Gastroesophageal sphincter (tissue), 4 donors: ENCODE measurements around the gene MAP4K4. TPM values are rescaled to one million over a fixed set of nuclear protein-coding genes. Genes with fewer than 3 reads are reported as not detected.

Experiments used
- ATAC-seq: fragments of 150-250 bp; one replicate; pipeline ENCODE4 v1.9.1; 2016; ENCODE audit warnings: mild to moderate bottlenecking, moderate library complexity
- H3K27ac ChIP-seq, 4 donors: fragments of 200-600 bp; sonication (generic) in 3 of 4; 1 replicate in 3 of 4; 2 replicates in 1 of 4; pipeline ENCODE4 v1.5.1; 2016 to 2019
- H3K27me3 ChIP-seq: fragments of 200-600 bp; sonication (generic); one replicate; pipeline ENCODE4 v1.5.1; 2019
- H3K36me3 ChIP-seq, 2 donors: fragments of 200-600 bp; sonication (generic); one replicate each; pipeline ENCODE4 v1.5.1; 2019; ENCODE audit warnings: control low read depth in 1 of 2
- H3K4me1 ChIP-seq, 3 donors: fragments of 200-600 bp; sonication (generic); 1 replicate in 2 of 3; 2 replicates in 1 of 3; pipeline ENCODE4 v1.5.1; 2016 to 2019; ENCODE audit warnings: control low read depth in 2 of 3
- H3K4me3 ChIP-seq, 2 donors: fragments of 200-600 bp; sonication (generic); one replicate each; pipeline ENCODE4 v1.5.1; 2019; ENCODE audit warnings: mild to moderate bottlenecking in 1 of 2, moderate library complexity in 1 of 2
- H3K9me3 ChIP-seq, 3 donors: fragments of 200-600 bp; sonication (generic); one replicate each; pipeline ENCODE4 v1.5.1; 2017 to 2019; ENCODE audit warnings: control low read depth in 2 of 3
- EP300 ChIP-seq: sonication (generic); formaldehyde crosslinking; IDR thresholded peaks from one replicate; pipeline ENCODE4 v1.6.1; 2017; ENCODE audit warnings: antibody characterized with exemption, mild to moderate bottlenecking
- POLR2A ChIP-seq, 2 donors: fragments of 450-650 bp; IDR thresholded peaks; one replicate each; pipeline ENCODE4 v1.6.1; 2017; ENCODE audit warnings: antibody characterized with exemption in 2 of 2, mild to moderate bottlenecking in 2 of 2, moderate library complexity in 1 of 2
- POLR2AphosphoS5 ChIP-seq: sonication (generic); formaldehyde crosslinking; IDR thresholded peaks from one replicate; pipeline ENCODE4 v1.6.1; 2017; ENCODE audit warnings: antibody characterized with exemption
- WGBS, 2 donors: methylation state at CpG; one replicate each; pipeline ENCODE4 v1.1.5; 2018; ENCODE audit warnings: low coverage in 1 of 2; 5-methylcytosine and 5-hydroxymethylcytosine counted together
- total RNA-seq, 4 donors: library from RNA; depleted of rRNA; stranded (reverse); fragments of >200 nt; gene quantifications; one replicate each; pipeline ENCODE4 v1.1.0, GENCODE V29; 2016
- TF ChIP-seq, protein P1 (sequence below), 4 experiments: fragments of 200-600 bp in 2 of 4; fragments of 450-650 bp in 2 of 4; sonication (generic) in 1 of 4; IDR thresholded peaks; one replicate each; pipeline ENCODE4 v1.5.1; 2017 to 2019; ENCODE audit warnings: antibody characterized with exemption in 4 of 4, mild to moderate bottlenecking in 2 of 4, moderate library complexity in 2 of 4

Gene MAP4K4
- total RNA-seq, 4 donors from 2014 or later, result 35.8 to 59.5 (median 48.9) TPM

DNA sequence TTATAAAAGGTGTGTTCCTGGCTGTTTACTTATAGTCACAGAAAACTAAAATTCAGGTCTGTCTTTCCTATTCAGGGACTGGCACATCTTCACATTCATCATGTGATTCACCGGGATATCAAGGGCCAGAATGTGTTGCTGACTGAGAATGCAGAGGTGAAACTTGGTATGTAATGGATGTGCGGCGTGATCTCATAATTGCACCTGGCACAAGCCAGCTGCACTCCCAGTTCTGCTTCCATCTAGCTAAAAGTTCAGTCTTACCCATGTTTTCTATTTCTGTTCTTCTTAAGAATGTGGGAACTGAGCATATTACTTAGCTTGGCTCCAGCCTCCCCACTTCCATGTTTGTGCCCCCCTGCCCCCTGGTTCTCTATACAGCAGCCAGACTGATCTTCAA, 131.9 kb downstream of the MAP4K4 start:
- H3K27me3 ChIP-seq, result no peaks in the 10 kb centered on the region
- H3K9me3 ChIP-seq, result no peaks in the 10 kb centered on the region
- H3K4me3 ChIP-seq, result no peak overlapping the region
- peaks cover 0 to 34% of the 10 kb centered on the region in 2 donors for H3K36me3 ChIP-seq
- 66 to 81% methylated on average over 3 of the region's 3 CpGs for WGBS, 2 donors
- peaks cover 18 to 60% (median 18%) of the 10 kb centered on the region in 3 donors for H3K4me1 ChIP-seq
- H3K27ac ChIP-seq, result peak overlapping the region in 3 of 4 donors; percentile 50 to 68 (median 57)
- no peak for ATAC-seq
- no peak for TF ChIP-seq POLR2AphosphoS5
- TF ChIP-seq POLR2A (IDR thresholded peaks at IDR 0.05), result no peak
- TF ChIP-seq EP300, result no peak
- TF ChIP-seq, protein P1, sequence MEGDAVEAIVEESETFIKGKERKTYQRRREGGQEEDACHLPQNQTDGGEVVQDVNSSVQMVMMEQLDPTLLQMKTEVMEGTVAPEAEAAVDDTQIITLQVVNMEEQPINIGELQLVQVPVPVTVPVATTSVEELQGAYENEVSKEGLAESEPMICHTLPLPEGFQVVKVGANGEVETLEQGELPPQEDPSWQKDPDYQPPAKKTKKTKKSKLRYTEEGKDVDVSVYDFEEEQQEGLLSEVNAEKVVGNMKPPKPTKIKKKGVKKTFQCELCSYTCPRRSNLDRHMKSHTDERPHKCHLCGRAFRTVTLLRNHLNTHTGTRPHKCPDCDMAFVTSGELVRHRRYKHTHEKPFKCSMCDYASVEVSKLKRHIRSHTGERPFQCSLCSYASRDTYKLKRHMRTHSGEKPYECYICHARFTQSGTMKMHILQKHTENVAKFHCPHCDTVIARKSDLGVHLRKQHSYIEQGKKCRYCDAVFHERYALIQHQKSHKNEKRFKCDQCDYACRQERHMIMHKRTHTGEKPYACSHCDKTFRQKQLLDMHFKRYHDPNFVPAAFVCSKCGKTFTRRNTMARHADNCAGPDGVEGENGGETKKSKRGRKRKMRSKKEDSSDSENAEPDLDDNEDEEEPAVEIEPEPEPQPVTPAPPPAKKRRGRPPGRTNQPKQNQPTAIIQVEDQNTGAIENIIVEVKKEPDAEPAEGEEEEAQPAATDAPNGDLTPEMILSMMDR (IDR thresholded peaks at IDR 0.05), result no peak

DNA sequence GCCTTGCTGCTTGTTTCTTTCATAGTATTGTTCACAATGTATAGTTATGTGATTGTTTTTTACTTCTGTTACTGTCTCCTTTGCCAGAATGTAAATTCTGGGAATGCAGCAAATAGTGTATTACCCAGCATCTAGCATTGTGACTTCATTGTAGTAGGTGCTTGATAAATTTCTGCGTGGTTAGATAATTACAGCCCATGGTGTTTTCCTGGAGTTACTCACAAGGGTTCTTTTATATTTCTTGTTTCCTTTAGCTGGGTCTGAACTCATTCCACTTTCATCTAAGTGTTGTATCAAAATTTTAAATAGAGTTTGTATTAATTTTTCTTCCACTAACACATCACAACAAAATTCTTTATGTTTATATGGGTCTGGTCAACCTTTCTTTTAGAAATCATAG, 132.6 kb downstream of the MAP4K4 start:
- TF ChIP-seq, protein P1 (IDR thresholded peaks at IDR 0.05), result no peak
- TF ChIP-seq EP300 (no peak), POLR2A (IDR thresholded peaks at IDR 0.05) (no peak), POLR2AphosphoS5 (no peak)
- peak overlapping the region in 2 of 4 donors; percentile 57 to 68 for H3K27ac ChIP-seq
- H3K36me3 ChIP-seq, result peaks cover 0 to 41% of the 10 kb centered on the region in 2 donors
- WGBS, 2 donors, result 78 to 80% methylated on average over 1 of the region's 1 CpG
- H3K9me3 ChIP-seq, result no peaks in the 10 kb centered on the region
- no peak overlapping the region for H3K4me3 ChIP-seq
- H3K4me1 ChIP-seq, result peaks cover 18 to 60% (median 18%) of the 10 kb centered on the region in 3 donors
- no peaks in the 10 kb centered on the region for H3K27me3 ChIP-seq
- ATAC-seq, result no peak

DNA sequence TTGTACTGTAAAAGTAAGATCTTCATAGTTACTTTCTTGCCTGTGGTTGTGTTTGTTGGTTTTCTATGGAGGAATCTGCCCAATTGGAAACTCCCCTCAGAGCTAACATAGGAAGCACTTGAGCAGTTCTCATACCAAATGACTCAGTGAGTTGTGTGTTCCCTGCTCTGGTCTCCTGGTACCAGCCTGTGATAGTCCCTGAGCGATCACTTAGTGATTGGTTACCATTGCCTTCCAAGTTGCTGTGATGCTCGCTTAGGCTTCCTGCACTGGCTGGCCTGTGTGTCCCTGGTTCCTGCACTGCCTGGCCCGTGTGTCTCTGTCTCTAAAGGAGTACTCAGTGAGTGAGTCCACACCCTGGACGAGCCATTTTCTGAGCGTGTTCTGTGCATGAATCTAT, 133.0 kb downstream of the MAP4K4 start:
- peak overlapping the region in 2 of 4 donors; percentile 57 to 68 for H3K27ac ChIP-seq
- no peak for ATAC-seq
- H3K36me3 ChIP-seq, result peaks cover 0 to 45% of the 10 kb centered on the region in 2 donors
- no peak overlapping the region for H3K4me3 ChIP-seq
- WGBS, 2 donors, result 100% methylated on average over 1 to 3 of the region's 5 CpGs
- peaks cover 18 to 60% (median 18%) of the 10 kb centered on the region in 3 donors for H3K4me1 ChIP-seq
- TF ChIP-seq POLR2AphosphoS5 (no peak), EP300 (no peak), POLR2A (IDR thresholded peaks at IDR 0.05) (no peak)
- TF ChIP-seq, protein P1 (IDR thresholded peaks at IDR 0.05), result no peak
- no peaks in the 10 kb centered on the region for H3K27me3 ChIP-seq
- no peaks in the 10 kb centered on the region for H3K9me3 ChIP-seq

DNA sequence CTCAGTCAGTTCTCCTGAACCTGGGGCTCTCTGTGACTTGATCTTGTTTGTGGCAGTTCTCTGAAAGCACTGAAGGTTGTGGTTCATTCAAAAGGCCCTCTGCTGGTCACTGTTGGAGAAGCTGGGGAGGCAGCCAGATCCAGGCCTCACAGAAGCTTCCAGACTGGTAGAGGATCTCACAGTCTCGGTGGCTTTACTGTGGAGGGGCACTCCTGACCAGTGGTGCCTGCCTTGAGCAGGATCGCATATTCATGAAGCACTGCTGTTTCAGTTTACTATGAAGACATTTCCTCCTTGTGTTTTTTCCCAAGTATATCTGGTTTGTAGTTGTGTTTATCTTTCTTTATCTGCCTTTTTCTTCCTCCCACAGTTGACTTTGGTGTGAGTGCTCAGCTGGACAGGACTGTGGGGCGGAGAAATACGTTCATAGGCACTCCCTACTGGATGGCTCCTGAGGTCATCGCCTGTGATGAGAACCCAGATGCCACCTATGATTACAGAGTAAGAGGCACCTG, 133.9 kb downstream of the MAP4K4 start:
- ATAC-seq, result peak; percentile 85
- no peaks in the 10 kb centered on the region for H3K9me3 ChIP-seq
- peaks cover 18 to 56% (median 18%) of the 10 kb centered on the region in 3 donors for H3K4me1 ChIP-seq
- H3K36me3 ChIP-seq, result peaks cover 0 to 52% of the 10 kb centered on the region in 2 donors
- H3K27me3 ChIP-seq, result no peaks in the 10 kb centered on the region
- 34% methylated on average over 4 of the region's 5 CpGs; no CpG with 5 or more reads in 1 of the 2 donors for WGBS, 2 donors
- H3K27ac ChIP-seq, result peak overlapping the region in 3 of 4 donors; percentile 39 to 68 (median 42)
- no peak overlapping the region for H3K4me3 ChIP-seq
- TF ChIP-seq, protein P1 (IDR thresholded peaks at IDR 0.05), result peak; percentile 70 to 84 (median 79)
- no peak for TF ChIP-seq POLR2A (IDR thresholded peaks at IDR 0.05)
- peak; percentile 31 for TF ChIP-seq POLR2AphosphoS5

DNA sequence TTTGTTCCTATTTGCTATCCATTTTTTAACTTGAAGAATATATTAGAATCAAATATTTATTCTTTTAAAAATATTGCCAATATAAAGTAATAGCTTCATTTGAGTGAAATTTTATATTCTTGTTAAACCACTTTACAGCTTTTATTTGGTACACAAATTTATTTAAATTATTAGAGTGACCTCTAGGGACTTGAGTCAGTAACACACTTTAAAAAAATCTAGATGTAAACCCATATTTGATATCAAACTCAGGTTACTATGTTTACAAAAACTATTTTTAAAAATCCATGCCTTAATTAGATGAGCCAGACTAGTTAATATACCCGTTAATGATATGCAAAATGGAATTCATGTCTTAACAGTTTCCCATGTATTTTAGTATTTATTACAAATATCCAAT, 134.6 kb downstream of the MAP4K4 start:
- Histone ChIP-seq H3K27me3 (no peaks in the 10 kb centered on the region), H3K4me3 (no peak overlapping the region), H3K9me3 (no peaks in the 10 kb centered on the region), H3K27ac (peak overlapping the region in 1 of 4 donors; percentile 68), H3K36me3 (peaks cover 0 to 52% of the 10 kb centered on the region in 2 donors), H3K4me1 (peaks cover 18 to 49% (median 18%) of the 10 kb centered on the region in 3 donors)
- 33 to 50% methylated on average over 1 of the region's 1 CpG for WGBS, 2 donors
- ATAC-seq, result no peak
- no peak for TF ChIP-seq EP300
- TF ChIP-seq, protein P1 (IDR thresholded peaks at IDR 0.05), result peak; percentile 15 to 38 (median 28)
